HG02970 (cell line): ENCODE measurements around the gene HDLBP.
"Not testable (repeated sequence)": the region's sequence is repeated elsewhere in the genome, so short reads cannot be mapped to it uniquely, and the experiment has no call there.

Source experiments
- ATAC-seq: cut with Tn5 transposase; IDR thresholded peaks from one replicate; pipeline ENCODE4 v1.9.1; 2021; ENCODE audit warnings: mild to moderate bottlenecking, moderate library complexity, moderate number of reproducible peaks; ENCODE audit not compliant: unreplicated experiment, low FRiP score

Gene HDLBP

GRCh38 chr2:241307055-241307454, 8.4 kb downstream of the HDLBP start:
- no peak for ATAC-seq

- no peak for ATAC-seq
Observed at GRCh38 chr2:241304039-241304670, 11.3 kb downstream of the HDLBP start.

GRCh38 chr2:241302759-241303651, 12.5 kb downstream of the HDLBP start:
- no peak for ATAC-seq

GRCh38 chr2:241302083-241302482, 13.4 kb downstream of the HDLBP start:
- no peak for ATAC-seq

- no peak for ATAC-seq
Observed at GRCh38 chr2:241300000-241300399, 15.5 kb downstream of the HDLBP start.

- ATAC-seq: no peak
Observed at GRCh38 chr2:241298673-241299072, 16.8 kb downstream of the HDLBP start.

GRCh38 chr2:241296767-241297166, 18.7 kb downstream of the HDLBP start:
- ATAC-seq: no peak

GRCh38 chr2:241295326-241296095, 20.0 kb downstream of the HDLBP start:
- no peak for ATAC-seq

- ATAC-seq: not testable (repeated sequence)
Observed at GRCh38 chr2:241293378-241293797, 22.1 kb downstream of the HDLBP start.

- ATAC-seq: no peak
Observed at GRCh38 chr2:241291977-241292376, 23.5 kb downstream of the HDLBP start.

- no peak for ATAC-seq
Observed at GRCh38 chr2:241291153-241291552, 24.3 kb downstream of the HDLBP start.

GRCh38 chr2:241289597-241289996, 25.9 kb downstream of the HDLBP start:
- no peak for ATAC-seq

- ATAC-seq: no peak
Observed at GRCh38 chr2:241289053-241289452, 26.4 kb downstream of the HDLBP start.

- no peak for ATAC-seq
Observed at GRCh38 chr2:241288324-241288888, 27.1 kb downstream of the HDLBP start.

GRCh38 chr2:241286348-241287090, 29.0 kb downstream of the HDLBP start:
- ATAC-seq: no peak

GRCh38 chr2:241285596-241285995, 29.9 kb downstream of the HDLBP start:
- ATAC-seq: no peak

- ATAC-seq: no peak
Observed at GRCh38 chr2:241282555-241282954, 32.9 kb downstream of the HDLBP start.

GRCh38 chr2:241280291-241280690, 35.2 kb downstream of the HDLBP start:
- no peak for ATAC-seq

GRCh38 chr2:241279828-241280227, 35.6 kb downstream of the HDLBP start:
- no peak for ATAC-seq

GRCh38 chr2:241279413-241279812, 36.1 kb downstream of the HDLBP start:
- ATAC-seq: no peak
